H1 (cell line): Measurements from ENCODE around the gene DCP1B. TPM values are rescaled to one million over a fixed set of nuclear protein-coding genes. Genes with fewer than 3 reads are reported as not detected.

ENCODE experiments used
- CTCF ChIA-PET: fragments of 300-600 bp; sonication (Branson Sonifier 250); formaldehyde crosslinking; loops from one replicate; lab custom pipeline; 2021; ENCODE audit not compliant: partially characterized antibody; lab: Charles Lee
- POLR2A ChIA-PET: fragments of 300-600 bp; sonication (Branson Sonifier 250); formaldehyde crosslinking; loops from one replicate; lab custom pipeline; 2021; ENCODE audit warnings: inconsistent platforms; ENCODE audit not compliant: partially characterized antibody; lab: Charles Lee
- DNase-seq, 2 experiments: peaks; one replicate each; pipeline versions ENCODE4 v3.0.0 to v3.0.0-alpha.2; 2010 to 2022; ENCODE audit warnings: low spot score in 2 of 2, low read depth in 1 of 2, mixed read lengths in 1 of 2
- FAIRE-seq: peaks from 2 replicates; lab custom pipeline; 2011; peaks lifted over from hg19 to GRCh38; lab: Jason Lieb, UNC
- H2AFZ ChIP-seq: 2 replicates; pipeline ENCODE4 v1.8.1; 2012; ENCODE audit warnings: low read length, inconsistent platforms
- H2AK5ac ChIP-seq: 2 replicates; pipeline ENCODE4 v1.6.1; 2013; ENCODE audit warnings: low read depth, low read length
- H2BK120ac ChIP-seq: replicated peaks from 2 replicates; pipeline ENCODE3; 2013; ENCODE audit warnings: low read depth, low read length, inconsistent platforms
- H2BK12ac ChIP-seq: 2 replicates; pipeline ENCODE4 v1.6.1; 2013; ENCODE audit warnings: low read depth, low read length
- H2BK15ac ChIP-seq: 2 replicates; pipeline ENCODE4 v1.6.1; 2013; ENCODE audit warnings: low read length
- H2BK20ac ChIP-seq: 2 replicates; pipeline ENCODE4 v1.6.1; 2013; ENCODE audit warnings: low read length
- H2BK5ac ChIP-seq: 2 replicates; pipeline ENCODE4 v1.6.1; 2013; ENCODE audit warnings: low read depth, low read length
- H3K14ac ChIP-seq: 2 replicates; pipeline ENCODE4 v1.6.1; 2013; ENCODE audit warnings: inconsistent platforms; ENCODE audit not compliant: insufficient read length
- H3K18ac ChIP-seq: 2 replicates; pipeline ENCODE4 v1.6.1; 2013; ENCODE audit warnings: low read length; ENCODE audit errors: extremely low read depth
- H3K23ac ChIP-seq: 2 replicates; pipeline ENCODE4 v1.6.1; 2013; ENCODE audit warnings: inconsistent platforms; ENCODE audit not compliant: insufficient read length
- H3K23me2 ChIP-seq: 2 replicates; pipeline ENCODE4 v1.6.1; 2013; ENCODE audit warnings: low read depth, low read length
- H3K27ac ChIP-seq: 2 replicates; pipeline ENCODE4 v1.6.1; 2011; ENCODE audit warnings: low read depth, low read length, inconsistent platforms
- H3K27me3 ChIP-seq, 4 experiments: replicated peaks in 1 of 4; 1 replicate in 1 of 4; 2 replicates in 3 of 4; pipeline versions ENCODE4 v1.6.1 to v1.8.1; 2011 to 2013; ENCODE audit warnings: low read length in 3 of 4, mild to moderate bottlenecking in 3 of 4, inconsistent platforms in 2 of 4, mixed read lengths in 2 of 4, moderate library complexity in 1 of 4; ENCODE audit not compliant: control insufficient read depth in 3 of 4, insufficient read depth in 3 of 4; ENCODE audit errors: extremely low read depth in 1 of 4
- H3K36me3 ChIP-seq, 4 experiments: 2 replicates each; pipeline versions ENCODE4 v1.6.1 to v1.8.1; 2011 to 2013; ENCODE audit warnings: mild to moderate bottlenecking in 4 of 4, low read length in 3 of 4, moderate library complexity in 2 of 4, control low read depth in 1 of 4, inconsistent platforms in 1 of 4; ENCODE audit not compliant: insufficient read depth in 4 of 4, control insufficient read depth in 2 of 4
- H3K4ac ChIP-seq: replicated peaks from 2 replicates; pipeline ENCODE3; 2013; ENCODE audit warnings: low read length, low read depth, mixed read lengths, inconsistent platforms; ENCODE audit not compliant: insufficient read length
- H3K4me1 ChIP-seq, 4 experiments: replicated peaks in 1 of 4; 1 replicate in 1 of 4; 2 replicates in 3 of 4; pipeline versions ENCODE4 v1.6.1 to v1.8.1; 2011 to 2013; ENCODE audit warnings: low read length in 3 of 4, inconsistent platforms in 2 of 4, mixed read lengths in 1 of 4; ENCODE audit not compliant: insufficient read depth in 4 of 4, control insufficient read depth in 3 of 4
- H3K4me2 ChIP-seq, 2 experiments: 2 replicates each; pipeline versions ENCODE4 v1.6.1 to v1.8.1; 2011 to 2013; ENCODE audit warnings: low read depth in 2 of 2, low read length in 2 of 2, control low read depth in 1 of 2, inconsistent platforms in 1 of 2, mild to moderate bottlenecking in 1 of 2; ENCODE audit not compliant: insufficient read depth in 1 of 2
- H3K4me3 ChIP-seq, 4 experiments: fragments of 200-600, 300-600 bp in 1 of 4; sonication (generic), shearing (Covaris generic), sonication (Bioruptor Twin) in 1 of 4; 2 replicates each; pipeline versions ENCODE4 v1.5.1 to v1.8.1; 2011 to 2016; ENCODE audit warnings: low read length in 4 of 4, low read depth in 3 of 4, control low read depth in 2 of 4, inconsistent platforms in 2 of 4, mild to moderate bottlenecking in 2 of 4, mixed read lengths in 1 of 4, moderate library complexity in 1 of 4; ENCODE audit not compliant: insufficient read depth in 2 of 4; ENCODE audit errors: extremely low read depth in 1 of 4
- H3K56ac ChIP-seq: replicated peaks from 2 replicates; pipeline ENCODE3; 2013; ENCODE audit warnings: low read depth, mild to moderate bottlenecking, mixed read lengths, low read length, inconsistent platforms; ENCODE audit not compliant: insufficient read length
- H3K79me1 ChIP-seq: 2 replicates; pipeline ENCODE4 v1.6.1; 2013; ENCODE audit warnings: low read depth, low read length, control low read depth
- H3K79me2 ChIP-seq, 2 experiments: 2 replicates each; pipeline versions ENCODE4 v1.6.1 to v1.8.1; 2012 to 2013; ENCODE audit warnings: low read length in 2 of 2, mild to moderate bottlenecking in 2 of 2, inconsistent platforms in 1 of 2; ENCODE audit not compliant: insufficient read depth in 2 of 2, control insufficient read depth in 1 of 2
- H3K9ac ChIP-seq, 4 experiments: replicated peaks in 1 of 4; 1 replicate in 1 of 4; 2 replicates in 3 of 4; pipeline versions ENCODE4 v1.6.1 to v1.8.1; 2011 to 2013; ENCODE audit warnings: low read depth in 3 of 4, low read length in 3 of 4, control low read depth in 2 of 4, mild to moderate bottlenecking in 2 of 4, moderate library complexity in 2 of 4, inconsistent platforms in 1 of 4; ENCODE audit errors: extremely low read depth in 1 of 4
- H3K9me3 ChIP-seq, 2 experiments: 2 replicates each; pipeline versions ENCODE4 v1.6.1 to v1.8.1; 2012 to 2013; ENCODE audit warnings: mild to moderate bottlenecking in 2 of 2, moderate library complexity in 2 of 2, control low read depth in 1 of 2, inconsistent platforms in 1 of 2, low read depth in 1 of 2, low read length in 1 of 2, mixed read lengths in 1 of 2; ENCODE audit not compliant: insufficient read depth in 2 of 2
- H4K20me1 ChIP-seq, 2 experiments: replicated peaks in 1 of 2; 2 replicates each; pipeline versions ENCODE3 to v1.8.1; 2011 to 2013; ENCODE audit warnings: inconsistent platforms in 2 of 2, low read length in 2 of 2, mild to moderate bottlenecking in 1 of 2; ENCODE audit not compliant: insufficient read depth in 2 of 2, control insufficient read depth in 1 of 2
- H4K5ac ChIP-seq: 2 replicates; pipeline ENCODE4 v1.6.1; 2013; ENCODE audit warnings: low read length, low read depth, mixed read lengths, inconsistent platforms; ENCODE audit not compliant: insufficient read length
- H4K8ac ChIP-seq: 2 replicates; pipeline ENCODE4 v1.8.0; 2013; ENCODE audit warnings: mild to moderate bottlenecking, moderate library complexity, low read length, inconsistent platforms; ENCODE audit not compliant: insufficient read depth; ENCODE audit errors: extremely low read depth
- H4K91ac ChIP-seq: replicated peaks from 2 replicates; pipeline ENCODE3; 2013; ENCODE audit warnings: low read length, mixed read lengths, inconsistent platforms; ENCODE audit not compliant: insufficient read length
- CBX8 ChIP-seq: fragments of 300-800, 300-1000 bp; sonication (generic); IDR thresholded peaks from 2 replicates; pipeline ENCODE4 v1.7.1; 2016; ENCODE audit warnings: low read depth, low read length, borderline replicate concordance
- JUN ChIP-seq: IDR thresholded peaks from 2 replicates; pipeline ENCODE4 v1.6.1; 2011; ENCODE audit warnings: low read depth, mild to moderate bottlenecking, improper control_type of control experiment, low read length
- KDM5A ChIP-seq: fragments of 200-600 bp; IDR thresholded peaks from 2 replicates; pipeline ENCODE4 v1.7.1; 2012; ENCODE audit warnings: mild to moderate bottlenecking, low read length, inconsistent platforms, mixed read lengths
- RAD21 ChIP-seq, 2 experiments: IDR thresholded peaks in 1 of 2; conservative IDR thresholded peaks in 1 of 2; 2 replicates each; pipeline ENCODE4 v1.6.1; 2011; ENCODE audit warnings: low read depth in 2 of 2, low read length in 2 of 2, improper control_type of control experiment in 1 of 2, inconsistent platforms in 1 of 2, mild to moderate bottlenecking in 1 of 2, moderate library complexity in 1 of 2
- RBBP5 ChIP-seq: IDR thresholded peaks from 2 replicates; pipeline ENCODE4 v1.7.1; 2012; ENCODE audit warnings: low read depth, mild to moderate bottlenecking, inconsistent platforms, low read length, moderate library complexity, borderline replicate concordance
- SAP30 ChIP-seq: fragments of 300-600 bp; sonication (generic); IDR thresholded peaks from 2 replicates; pipeline ENCODE4 v1.7.1; 2012; ENCODE audit warnings: low read length, moderate library complexity, mild to moderate bottlenecking, inconsistent platforms; ENCODE audit not compliant: insufficient read depth, insufficient replicate concordance
- SIX5 ChIP-seq: IDR thresholded peaks from 2 replicates; pipeline ENCODE4 v1.6.1; 2011; ENCODE audit warnings: mild to moderate bottlenecking, low read depth, low read length
- TAF7 ChIP-seq: optimal IDR thresholded peaks from 2 replicates; pipeline ENCODE3; 2011; ENCODE audit warnings: low read depth, mild to moderate bottlenecking, inconsistent platforms, low read length, moderate library complexity, borderline replicate concordance
- TBP ChIP-seq: IDR thresholded peaks from 2 replicates; pipeline ENCODE4 v1.6.1; 2011; ENCODE audit warnings: low read depth, low read length, improper control_type of control experiment
- WGBS, 2 experiments: shearing (Covaris generic) in 1 of 2; methylation state at CpG; one replicate each; pipeline versions ENCODE4 v1.1.6 to v1.1.7; 2013 to 2015; ENCODE audit warnings: low lambda C conversion rate in 2 of 2, mixed read lengths in 2 of 2, inconsistent platforms in 1 of 2, low coverage in 1 of 2, missing lambda C conversion rate in 1 of 2; ENCODE audit not compliant: insufficient replicate concordance in 2 of 2, insufficient coverage in 1 of 2, insufficient read length in 1 of 2; ENCODE audit errors: extremely low coverage in 1 of 2, missing lambda C conversion rate in 1 of 2; 5-methylcytosine and 5-hydroxymethylcytosine counted together
- polyA plus RNA-seq, 7 experiments: library from polyadenylated mRNA; depleted of rRNA in 3 of 7; stranded (reverse) in 5 of 7; unstranded in 2 of 7; fragments of >200 nt in 5 of 7; fragments of 200-250 nt in 2 of 7; gene quantifications; 1 replicate in 5 of 7; 2 replicates in 1 of 7; 4 replicates in 1 of 7; pipeline versions ENCODE4 v1.2.1 to v1.2.3, GENCODE V29; 2011 to 2013; ENCODE audit warnings: missing spikeins in 2 of 7, mixed read lengths in 2 of 7
- total RNA-seq: library from RNA; stranded (reverse); fragmentation: NEBNext Ultra II Directional; extraction: Animal tissue kit (Norgen Biotek cat#: 25700); gene quantifications from 2 replicates; pipeline ENCODE4 v1.2.1, GENCODE V29; 2021

The DCP1B gene
- total and polyA plus RNA-seq, 2 of the 8 experiments (the other 6 are each of a cell fraction or from before 2014, with no cell fraction given) = 14.8 to 29.0 TPM

GRCh38 chr12:1977109-1977508 is 27.1 kb downstream of the DCP1B start:
- Histone ChIP-seq H2AK5ac (no peak overlapping the region), H3K79me1 (no peaks in the 10 kb centered on the region)

More at GRCh38 chr12:1977109-1977508, 27.1 kb downstream of the DCP1B start:
- CTCF ChIA-PET = interaction anchor here (1.5 kb wide), 1 partner anchor 17 kb away, joined by 4 read pairs; no protein-coding TSS in a partner anchor
- Histone ChIP-seq H3K36me3 (no peaks in the 10 kb centered on the region), H2BK20ac (no peak overlapping the region), H4K8ac (no peak overlapping the region), H3K9me3 (no peaks in the 10 kb centered on the region), H3K4me3 (no peak overlapping the region), H3K23me2 (no peaks in the 10 kb centered on the region; the same call in 1 of the 2 replicates), H2BK120ac (no peak overlapping the region), H4K91ac (no peak overlapping the region), H3K4me2 (no peak overlapping the region), H3K56ac (no peak overlapping the region), H2BK5ac (no peak overlapping the region), H2BK12ac (no peak overlapping the region), H2AFZ (no peak overlapping the region), H2BK15ac (no peak overlapping the region), H3K14ac (no peak overlapping the region), H3K27ac (no peak overlapping the region), H3K23ac (no peak overlapping the region), H3K18ac (no peak overlapping the region), H3K9ac (no peak overlapping the region), H3K27me3 (no peaks in the 10 kb centered on the region), H4K5ac (no peak overlapping the region), H3K4ac (no peak overlapping the region), H3K79me2 (no peaks in the 10 kb centered on the region)
- POLR2A ChIA-PET = interaction anchor here (1.1 kb wide), 1 partner anchor 9 kb away, joined by 3 read pairs; no protein-coding TSS in a partner anchor
- 92% methylated on average over 6 of the region's 6 CpGs; no CpG with 5 or more reads in 1 of the 2 experiments for WGBS, 2 experiments
- no peak for FAIRE-seq
- TF ChIP-seq SIX5 = no peak
- no peak for TF ChIP-seq CBX8
- TF ChIP-seq RAD21 (IDR thresholded peaks at IDR 0.05 in 1 of 2, conservative IDR thresholded peaks at IDR 0.05 in 1 of 2; ENCODE audit: low read depth in 2 of 2, low read length in 2 of 2) = no peak
- no peak for TF ChIP-seq TBP
- TF ChIP-seq JUN = no peak
- TF ChIP-seq KDM5A = no peak
- no peak for TF ChIP-seq SAP30
- TF ChIP-seq TAF7 = no peak
- TF ChIP-seq RBBP5 = no peak
- TF ChIP-seq, all 59 proteins: peak for 0
- peaks cover 0 to 5% (median 0%) of the 10 kb centered on the region in 4 experiments; a peak in 1 of 7 replicates for H3K4me1 ChIP-seq
- DNase-seq = no peak
- H4K20me1 ChIP-seq = no peaks in the 10 kb centered on the region
